ENCODE data around the gene CBARP.

CBARP gene

DNA sequence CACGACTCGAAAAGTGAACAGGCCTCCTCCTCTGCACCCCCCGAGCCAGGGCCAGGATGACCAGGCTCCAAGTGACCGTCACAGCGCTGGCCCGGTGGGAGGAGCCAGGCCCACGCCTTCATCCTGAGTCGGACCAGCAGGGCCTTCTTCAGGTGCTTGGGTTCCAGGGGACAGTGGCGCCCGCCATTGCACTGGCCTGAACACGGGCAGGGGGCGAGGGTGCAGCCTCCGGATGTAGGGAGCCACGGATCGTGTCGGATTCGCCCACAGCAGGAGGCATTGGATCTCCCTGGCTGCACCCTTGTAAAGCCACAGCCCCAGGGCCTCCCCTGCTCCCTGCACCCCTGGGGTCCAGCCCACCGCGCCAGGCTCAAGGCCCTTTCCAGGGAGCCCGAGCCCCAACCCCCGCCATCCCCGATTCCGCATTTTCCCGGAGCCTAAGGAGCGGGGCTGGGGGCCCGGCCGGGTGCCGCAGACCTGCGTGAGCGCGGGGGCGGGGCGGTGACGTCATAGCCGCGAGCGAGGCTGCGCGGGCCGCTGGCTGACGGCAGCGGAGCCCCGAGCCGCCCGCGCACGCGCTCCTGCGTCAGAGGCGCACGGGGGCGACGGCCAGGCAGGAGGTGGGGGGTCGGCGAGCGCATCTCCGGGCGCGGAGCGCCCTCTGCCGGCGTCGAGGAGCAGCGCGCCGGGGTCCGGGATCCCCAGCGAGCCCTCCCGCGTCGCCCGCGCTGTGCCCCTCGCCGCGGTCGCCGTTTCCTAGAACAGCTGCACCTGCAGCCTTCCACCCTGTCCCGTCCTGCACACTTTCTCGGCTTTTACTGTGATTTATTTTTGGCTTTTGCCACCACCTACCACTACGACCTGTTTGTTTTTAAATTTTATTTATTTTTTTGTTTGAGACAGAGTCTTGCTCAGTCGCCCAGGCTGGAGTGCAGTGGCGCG lies 2.3 kb upstream of the CBARP start:
- peak; percentile 100 for DNase-seq (ENCODE audit: low spot score)

DNA sequence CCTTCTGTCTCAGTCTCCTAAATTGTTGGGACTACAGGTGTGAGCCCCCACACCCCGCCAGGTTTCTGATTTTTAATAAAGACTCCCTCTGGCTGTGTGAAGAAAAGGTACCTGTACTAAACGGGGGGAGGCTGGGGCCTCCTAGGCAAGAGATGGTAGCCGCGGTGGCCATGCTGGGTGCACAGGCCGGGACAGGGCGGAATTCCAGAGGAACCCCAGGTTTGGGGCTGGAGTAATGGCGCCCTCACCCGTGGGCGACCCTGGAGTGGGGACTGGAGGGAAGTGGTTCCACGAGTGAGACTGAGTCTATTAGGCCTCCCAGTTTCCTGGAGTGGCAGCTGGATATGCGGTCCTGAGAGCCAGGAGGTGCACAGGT lies 1.6 kb upstream of the CBARP start:
- DNase-seq (ENCODE audit: low spot score), result no peak

DNA sequence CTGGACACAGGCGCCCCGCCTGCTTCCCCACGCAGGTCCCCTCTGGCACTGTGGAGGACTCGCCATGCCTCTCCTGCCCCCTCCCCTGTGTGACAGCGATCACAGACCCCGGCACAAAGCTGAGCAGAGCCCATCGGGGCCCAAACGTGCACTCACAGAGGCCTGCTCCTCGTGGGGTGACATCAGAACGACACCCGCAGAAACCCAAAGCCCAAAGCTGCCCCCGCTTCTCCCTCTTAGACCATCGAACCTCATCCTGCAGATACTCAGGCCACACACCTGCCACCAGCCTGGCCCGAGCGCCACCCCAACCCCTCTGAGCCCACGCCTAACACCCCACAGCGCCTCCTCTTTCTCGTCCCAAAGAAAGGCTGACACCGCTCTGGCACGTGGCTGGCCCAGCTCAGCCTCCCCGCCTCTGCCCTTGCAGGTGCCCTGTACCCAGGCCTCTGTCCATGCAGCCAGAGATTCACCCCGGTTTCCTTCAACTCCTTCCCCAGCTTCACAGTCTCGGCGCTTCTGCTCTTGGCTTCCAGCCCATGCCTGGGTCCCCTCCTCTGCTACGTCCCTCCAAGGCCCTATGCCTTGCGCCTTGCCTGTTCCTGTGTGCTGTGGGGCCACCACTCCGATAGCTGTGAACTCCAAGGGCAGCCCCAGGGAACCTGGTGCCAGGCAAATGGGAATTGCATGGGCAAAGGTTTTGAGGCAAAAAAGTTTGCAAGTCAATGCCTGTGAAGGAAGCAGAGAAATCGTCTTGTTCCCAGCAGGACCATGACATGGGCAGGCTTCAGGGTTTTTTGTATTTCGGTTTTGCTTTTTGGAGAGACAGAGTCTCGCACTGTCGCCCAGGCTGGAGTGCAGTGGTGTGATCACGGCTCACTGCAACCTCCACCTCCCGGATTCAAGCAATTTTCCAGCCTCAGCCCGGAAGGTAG lies 831 bp upstream of the CBARP start:
- DNase-seq (ENCODE audit: low spot score), result no peak

DNA sequence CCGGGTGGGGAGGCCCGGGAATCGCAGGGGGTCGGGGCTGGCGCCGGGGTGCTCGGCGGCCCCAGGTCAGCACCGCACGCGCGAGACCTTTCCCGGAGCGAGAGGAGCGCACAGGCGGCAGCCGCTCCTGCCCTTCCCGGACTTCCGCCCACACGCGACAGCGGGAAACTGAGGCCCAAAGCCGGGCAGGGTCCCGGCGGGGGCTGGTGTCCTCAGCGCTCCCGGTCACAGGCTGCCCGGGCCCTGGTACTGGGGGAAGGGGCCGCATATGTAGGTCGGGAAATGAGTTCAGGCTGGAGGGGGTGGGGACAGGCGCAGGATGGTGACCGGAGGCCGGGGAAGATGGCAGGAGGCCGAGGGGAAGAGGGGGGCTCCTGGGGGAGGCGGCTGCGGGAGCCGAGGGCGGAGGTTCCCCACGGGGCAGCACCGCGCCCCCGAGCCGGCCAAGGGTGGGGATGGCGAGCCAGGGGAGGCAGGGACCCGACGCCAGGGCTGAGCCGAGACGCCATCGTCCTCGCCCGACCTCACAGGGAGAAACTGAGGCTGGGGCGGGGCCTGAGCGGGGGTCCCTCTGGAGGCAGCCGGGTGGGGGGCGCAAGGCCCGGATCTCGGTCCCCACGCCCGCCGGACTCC lies 662 bp downstream of the CBARP start:
- DNase-seq (ENCODE audit: low spot score), result peak; percentile 63

DNA sequence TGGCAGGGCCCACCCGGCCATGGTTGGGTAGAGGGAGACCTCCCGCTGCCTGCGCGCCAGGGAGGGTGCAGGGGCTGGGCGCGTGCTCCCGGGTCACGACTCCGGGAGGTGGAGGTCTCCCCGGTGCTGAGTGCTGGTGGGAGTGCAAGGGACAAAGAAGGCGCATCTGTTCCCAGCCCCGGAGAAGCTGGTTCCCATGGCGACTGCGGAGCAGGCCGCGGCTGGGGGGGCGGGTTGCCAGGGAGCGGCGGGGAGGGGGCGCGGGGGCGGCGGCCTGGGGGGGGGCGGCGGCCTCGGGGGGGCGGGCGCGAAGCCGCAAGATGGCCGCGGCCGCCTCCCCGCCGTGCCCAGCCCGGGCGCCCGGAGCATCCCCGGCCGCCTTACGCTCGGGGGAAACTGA lies 1.2 kb downstream of the CBARP start:
- no peak for DNase-seq (ENCODE audit: low spot score)

DNA sequence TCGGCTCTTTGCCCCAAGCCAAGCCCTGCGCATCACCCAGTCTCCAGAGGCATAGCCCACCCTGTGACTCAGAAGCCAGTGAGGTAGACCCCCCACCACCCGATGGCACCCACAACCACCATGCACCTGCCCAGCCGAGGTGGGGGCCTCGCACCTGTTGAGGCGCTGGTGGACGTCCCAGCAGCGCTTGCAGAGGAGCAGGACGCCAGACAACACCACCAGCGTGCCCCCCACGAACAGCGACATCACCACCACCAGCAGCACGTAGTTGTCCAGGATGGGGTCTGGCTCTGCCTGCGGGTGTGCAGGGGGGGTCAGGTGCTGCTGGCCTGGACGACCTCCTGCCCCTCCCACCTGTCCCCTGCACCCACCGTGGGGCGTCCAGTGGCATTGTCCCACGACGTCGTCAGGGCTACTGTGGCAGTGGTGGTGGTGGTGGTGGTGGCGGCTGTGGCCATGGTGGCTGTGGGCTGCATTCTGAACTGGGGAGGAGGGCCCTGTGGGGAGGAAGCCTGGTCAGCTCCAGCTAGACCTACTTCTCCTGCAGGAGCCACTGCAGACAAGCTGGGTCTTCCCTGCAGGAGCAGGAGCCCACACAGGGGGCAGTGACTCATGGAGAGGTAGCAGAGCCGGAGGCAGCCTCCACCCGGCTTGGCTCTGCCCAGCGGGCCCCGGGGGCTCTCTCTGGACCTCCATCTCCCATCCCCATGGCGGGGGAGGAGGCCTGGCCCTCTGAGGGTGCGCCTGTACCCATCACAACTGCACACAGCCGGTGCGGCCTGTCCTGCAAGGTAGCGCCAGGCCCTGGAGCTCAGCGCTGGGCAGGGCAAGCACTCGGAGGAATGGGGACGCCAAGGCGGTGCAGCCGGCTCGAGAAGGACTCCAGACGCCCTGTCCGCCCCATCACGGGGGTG lies 1.9 kb downstream of the CBARP start:
- no peak for DNase-seq (ENCODE audit: low spot score)

DNA sequence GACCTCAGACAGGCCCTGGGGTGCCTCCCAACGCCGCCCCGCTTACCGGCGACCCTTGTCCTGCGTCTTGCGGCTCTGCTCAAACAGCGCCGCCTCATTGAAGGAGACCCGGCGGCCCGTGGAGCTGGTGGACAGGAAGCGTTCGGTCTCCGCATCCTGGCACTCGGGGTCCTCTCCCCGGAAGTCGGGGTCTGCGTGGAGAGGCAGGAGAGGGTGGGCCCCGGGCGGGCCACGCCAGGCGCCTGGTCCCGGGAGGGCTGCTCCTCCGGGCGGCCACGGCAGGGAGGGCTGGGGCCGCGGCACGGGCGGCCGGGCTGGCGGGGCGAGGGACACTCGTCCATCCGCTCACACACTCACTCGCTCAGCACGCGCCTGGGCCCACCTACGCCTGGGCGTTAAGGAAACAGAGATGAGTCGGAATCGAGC lies 2.8 kb downstream of the CBARP start:
- no peak for DNase-seq (ENCODE audit: low spot score)

DNA sequence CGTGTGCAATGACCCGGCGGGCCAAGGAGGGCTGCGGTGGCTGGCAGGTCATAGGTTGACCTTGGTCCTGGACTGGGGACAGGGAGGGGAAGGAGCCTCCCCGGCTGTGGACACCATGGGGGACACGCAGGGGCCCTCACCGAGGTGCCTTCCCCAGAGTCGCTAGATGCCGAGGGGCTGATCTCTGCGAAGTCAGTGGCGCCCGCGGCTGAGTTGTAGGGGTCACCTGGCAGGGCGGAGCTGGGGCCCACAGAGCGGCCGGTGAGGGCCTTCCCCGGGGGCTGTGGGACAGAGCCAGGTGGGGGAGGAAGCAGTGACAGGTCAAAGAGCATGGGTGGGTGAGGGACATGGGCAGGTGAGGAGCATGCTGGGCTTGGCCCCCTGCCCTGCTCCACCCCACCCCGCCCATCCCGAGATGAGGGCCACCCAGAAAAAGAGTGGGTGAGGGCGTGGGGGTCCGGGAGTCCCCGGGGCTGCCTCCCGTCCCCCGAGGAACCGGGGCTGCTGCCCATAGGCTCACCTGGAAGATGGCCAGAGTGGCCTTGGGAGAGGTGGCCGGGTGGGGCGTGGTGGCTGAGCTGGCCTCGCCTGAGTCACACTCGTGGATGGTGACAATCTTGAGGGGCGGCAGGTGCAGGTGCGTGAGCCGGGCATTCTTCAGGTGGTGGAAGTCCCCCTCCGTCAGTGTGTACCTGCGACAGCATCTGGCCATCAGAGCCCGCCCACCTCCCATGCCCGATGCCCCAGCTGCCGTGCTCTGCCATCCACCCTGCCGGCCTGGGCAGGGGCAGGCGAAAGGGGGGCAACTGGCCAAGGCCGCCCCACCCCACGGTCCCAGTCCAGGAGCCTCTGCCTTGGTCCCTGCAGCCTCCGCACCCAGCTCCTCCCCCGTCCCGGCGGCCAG lies 3.5 kb downstream of the CBARP start:
- no peak for DNase-seq (ENCODE audit: low spot score)

DNA sequence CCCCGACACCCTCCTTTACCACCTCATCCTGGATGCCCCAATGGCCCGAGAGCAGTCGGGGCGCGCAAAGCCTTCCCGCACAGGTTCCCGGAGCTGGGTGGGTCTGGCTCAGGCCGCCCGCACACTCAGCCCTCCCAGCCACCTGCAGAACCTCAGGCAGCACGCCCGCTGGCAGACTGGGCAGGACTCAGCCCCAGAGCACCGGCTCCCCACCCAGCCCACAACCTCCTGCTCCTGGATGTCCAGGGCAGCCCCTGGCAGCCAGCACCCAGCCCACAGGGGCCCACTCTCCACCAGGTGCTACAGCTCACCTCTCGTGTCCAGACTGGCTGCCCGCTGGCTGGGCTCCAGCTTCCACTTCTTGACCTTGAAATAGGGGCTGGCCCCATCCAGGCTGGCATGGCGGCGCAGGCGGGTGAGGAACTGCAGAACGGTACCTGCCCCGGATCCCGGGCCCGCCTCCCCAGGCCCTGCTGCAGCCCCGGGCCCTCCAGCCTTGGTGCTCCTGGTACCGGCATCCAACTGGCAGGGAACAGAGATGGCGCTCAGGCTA lies 4.6 kb downstream of the CBARP start:
- DNase-seq (ENCODE audit: low spot score), result no peak

DNA sequence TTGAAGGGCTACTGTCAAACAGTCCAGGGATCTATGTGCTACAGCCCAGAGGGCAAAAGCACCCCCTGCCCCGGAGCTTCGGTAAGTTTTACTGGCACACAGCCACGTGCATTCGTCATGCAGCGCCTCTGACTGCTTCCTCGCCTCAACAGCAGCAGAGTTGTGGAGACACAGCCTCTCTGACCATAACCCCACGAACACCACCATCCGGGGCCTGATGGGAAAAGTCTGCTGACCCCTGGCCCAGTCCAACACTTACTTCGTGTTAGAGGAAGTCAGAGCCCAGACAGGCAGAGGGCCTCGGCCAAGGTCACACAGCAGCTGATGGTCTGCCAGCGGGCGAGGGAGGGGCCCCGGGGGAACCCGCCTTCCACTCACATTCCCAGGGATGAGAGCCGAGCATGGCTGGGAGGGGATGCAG lies 5.1 kb downstream of the CBARP start:
- DNase-seq (ENCODE audit: low spot score), result no peak

DNA sequence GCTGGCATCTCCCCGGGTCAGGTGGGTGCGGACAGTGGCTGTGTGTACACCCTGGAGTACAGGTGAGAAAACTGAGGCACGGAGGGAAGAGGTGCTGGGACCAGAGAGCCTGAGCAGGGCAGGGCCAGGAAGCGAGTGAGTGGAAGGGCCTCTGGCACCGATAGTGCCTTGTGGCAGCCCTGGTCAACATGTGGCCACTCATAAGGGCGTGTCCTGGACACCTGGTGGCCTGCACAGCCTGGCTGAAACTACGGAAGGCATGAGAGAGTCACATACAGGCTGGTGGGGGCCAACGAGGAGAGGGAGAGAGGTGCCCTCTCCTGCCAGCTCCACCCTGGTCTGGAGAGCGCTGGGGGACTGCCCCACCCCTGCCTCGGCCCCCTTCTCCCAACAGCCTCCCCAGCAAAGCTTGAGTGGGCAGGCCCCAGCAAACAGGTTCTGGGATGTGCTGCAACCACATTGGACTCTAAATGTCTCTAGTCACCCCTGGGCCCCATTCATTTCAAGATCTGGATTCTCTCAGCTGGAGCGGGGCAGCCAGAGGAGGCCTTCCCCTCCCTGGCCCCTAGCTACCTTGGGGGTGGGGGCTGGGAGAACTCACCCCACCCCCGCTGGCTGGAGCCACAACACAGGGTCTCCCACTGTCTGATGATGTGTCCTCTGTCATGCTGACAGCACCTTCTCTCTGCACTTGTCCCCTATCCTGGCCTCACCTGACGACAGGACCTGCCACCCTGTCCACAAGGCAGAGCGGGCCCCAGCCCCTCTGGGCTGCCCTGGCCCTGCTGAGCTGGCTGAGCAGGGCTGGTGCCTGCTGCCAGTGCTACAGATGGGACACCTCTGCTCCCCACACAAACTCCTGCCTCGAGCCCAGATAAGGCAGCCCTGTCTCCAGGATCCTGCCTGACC lies 5.8 kb downstream of the CBARP start:
- no peak for DNase-seq (ENCODE audit: low spot score)

DNA sequence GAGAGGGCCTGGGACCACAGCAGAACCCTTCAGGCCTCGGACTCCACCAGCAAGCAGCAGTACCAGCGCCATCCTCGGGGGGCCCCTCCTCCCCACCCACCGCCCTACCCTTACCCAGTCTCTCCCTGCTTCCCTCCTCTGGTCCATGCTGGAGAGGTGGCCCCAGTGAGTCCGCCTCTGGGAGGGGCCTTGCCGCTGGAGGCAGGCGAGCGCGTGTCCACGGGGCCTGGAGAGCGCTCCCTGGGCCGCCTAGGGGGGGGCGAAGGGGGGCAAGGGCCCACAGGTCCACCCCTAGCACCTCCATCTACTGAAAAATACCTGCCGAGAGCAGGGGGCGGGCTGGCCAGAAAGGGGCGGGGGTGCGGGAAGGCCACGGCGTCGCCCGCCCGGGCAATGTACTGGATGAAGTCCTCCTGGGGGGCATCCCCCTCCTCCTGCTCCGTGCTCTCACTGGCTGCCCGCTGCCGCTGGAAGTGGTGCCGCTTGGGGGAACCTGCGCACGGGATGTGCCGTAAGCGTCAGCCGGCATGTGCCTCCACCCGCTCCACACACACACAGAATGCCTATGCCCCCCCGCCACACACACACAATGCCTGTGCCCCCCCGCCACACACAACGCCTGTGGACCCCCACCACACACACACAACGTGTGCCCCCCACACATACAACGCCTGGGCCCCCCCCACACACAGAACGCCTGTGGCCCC lies 6.9 kb downstream of the CBARP start:
- DNase-seq (ENCODE audit: low spot score), result no peak

DNA sequence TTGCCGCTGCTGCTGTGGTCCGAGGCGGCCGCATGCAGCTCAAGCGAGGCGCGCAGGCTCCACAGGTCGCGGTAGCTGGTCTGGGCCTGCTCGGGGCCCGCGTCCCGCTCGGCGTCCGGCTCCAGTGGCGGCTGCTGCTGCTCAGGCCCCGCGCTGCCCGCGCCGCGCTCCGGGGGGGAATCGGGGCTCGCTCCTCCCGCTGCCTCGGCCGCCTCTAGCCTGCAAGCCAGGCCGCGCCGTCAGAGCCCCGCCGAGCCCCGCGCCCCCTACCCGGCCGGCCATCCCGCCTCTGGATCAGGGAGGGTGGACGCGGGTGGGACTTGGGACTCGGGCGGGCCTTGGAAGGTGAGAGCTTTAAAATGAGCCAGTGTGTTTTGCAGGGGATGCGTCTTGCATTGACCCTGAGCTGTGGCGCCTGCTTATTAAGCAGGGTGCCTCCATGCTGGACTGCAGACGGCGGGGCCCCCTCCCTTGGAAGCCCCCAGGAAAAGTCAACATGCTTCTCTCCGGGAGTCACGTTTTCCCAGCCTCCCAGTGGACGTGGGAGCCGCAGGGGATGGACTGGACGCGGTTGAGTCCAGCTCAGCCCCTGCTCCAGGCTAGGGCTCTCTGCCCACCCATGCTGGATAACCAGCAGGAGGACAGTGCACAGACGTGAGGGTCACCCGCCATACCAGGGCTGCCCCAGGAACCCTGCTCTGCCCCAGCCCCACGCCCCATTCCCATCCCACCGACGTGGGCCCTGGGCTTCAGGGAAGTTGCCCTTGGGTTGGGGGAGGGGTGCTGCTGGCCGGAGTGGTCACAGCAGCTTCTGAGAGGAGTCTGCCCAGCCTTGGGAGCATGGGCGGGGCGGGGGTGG lies 7.7 kb downstream of the CBARP start:
- no peak for DNase-seq (ENCODE audit: low spot score)

DNA sequence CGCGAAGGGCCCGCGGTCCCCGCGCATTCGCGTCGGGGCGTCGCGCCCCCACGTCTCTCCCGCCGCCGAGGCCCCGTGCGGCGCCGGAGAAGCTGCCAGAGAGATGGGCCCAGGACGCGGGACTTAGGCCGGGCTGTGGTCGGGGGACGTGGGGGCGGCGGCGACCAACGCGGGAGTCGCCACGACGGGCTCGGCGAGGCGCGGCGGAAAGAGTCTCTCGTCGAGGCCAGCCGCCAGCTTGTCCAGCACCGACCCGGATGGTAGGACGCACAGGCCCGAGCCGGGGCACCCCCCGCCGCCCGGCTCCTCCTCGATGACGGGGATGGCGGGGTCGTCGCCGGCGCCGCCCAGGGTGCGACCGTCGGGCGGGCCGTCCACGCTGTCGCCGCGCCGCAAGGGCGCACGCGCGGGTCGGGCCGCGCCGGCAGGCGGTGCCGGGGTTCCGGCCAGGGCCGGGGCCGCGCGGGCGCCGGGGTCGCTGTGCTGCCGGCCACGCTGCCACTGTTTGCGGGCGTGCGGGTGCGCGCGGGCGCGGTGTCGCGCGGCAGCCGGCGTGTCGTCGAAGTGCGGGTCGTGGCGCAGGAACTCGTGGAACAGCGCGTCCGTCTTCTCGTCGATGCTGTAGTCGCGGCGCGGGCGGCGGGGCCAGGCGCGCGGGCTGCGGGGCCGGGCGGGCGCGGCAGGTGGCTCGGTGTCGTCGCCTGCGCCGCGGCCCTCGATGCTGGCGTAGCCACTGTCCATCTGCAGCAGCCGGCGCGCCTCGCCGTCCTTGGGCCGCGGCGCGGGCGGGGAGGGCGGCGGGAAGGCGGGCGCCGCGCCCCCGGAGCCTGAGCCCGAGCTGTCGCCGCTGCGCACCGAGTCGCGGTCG lies 8.5 kb downstream of the CBARP start:
- no peak for DNase-seq (ENCODE audit: low spot score)

DNA sequence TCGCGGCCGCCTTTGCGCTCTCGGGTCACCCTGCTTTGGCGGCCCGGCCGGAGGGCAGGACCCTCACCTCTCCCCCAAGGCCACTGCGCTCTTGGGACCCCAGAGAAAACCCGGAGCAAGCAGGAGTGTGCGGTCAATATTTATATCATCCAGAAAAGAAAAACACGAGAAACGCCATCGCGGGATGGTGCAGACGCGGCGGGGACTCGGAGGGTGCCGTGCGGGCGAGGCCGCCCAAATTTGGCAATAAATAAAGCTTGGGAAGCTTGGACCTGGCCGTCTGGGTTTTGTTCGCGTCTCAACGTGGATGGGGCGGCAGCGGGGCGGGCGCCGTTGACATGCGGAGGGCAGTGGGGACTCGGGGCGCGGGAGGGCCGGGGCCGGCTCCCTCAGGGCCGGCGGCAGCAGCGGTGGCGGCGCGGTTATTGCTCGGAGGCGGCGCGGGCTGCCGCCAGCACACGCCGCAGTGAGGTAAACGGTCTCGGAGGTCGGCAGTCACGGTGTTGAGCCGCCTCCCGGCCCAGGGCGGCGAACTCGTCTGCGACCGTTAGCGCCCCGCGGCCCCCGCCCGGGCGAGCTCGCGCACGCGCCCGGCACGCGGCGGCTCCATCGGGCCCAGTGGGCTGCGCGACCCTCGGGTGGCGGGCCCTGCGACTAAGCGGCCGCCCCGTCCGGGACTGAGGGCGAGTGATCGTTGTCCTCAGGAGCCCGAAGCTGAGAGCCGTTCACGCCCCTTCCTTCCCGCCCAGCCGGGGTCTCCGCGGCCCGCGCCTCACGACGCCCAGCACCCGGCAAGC lies 9.4 kb downstream of the CBARP start:
- DNase-seq (ENCODE audit: low spot score), result no peak

Measured in AG20443 (cell line).